ENCODE results near the gene ABCB9. TPM values are rescaled to one million over a fixed set of nuclear protein-coding genes. Genes with fewer than 3 reads are reported as not detected.

The ABCB9 gene
- total and polyA plus RNA-seq, 2 of the 8 experiments (the other 6 are each of a cell fraction or from before 2014, with no cell fraction given) = 3.8 to 8.0 TPM

GRCh38 chr12:122964439-122965257 is 1.6 kb downstream of the ABCB9 start (continued):
- TF ChIP-seq, protein P1, sequence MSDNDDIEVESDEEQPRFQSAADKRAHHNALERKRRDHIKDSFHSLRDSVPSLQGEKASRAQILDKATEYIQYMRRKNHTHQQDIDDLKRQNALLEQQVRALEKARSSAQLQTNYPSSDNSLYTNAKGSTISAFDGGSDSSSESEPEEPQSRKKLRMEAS (IDR thresholded peaks at IDR 0.05) = no peak
- TF ChIP-seq TEAD4 (IDR thresholded peaks at IDR 0.05; ENCODE audit: low read depth, low read length) (no peak), JUN (IDR thresholded peaks at IDR 0.05; ENCODE audit: low read depth, low read length) (no peak), POLR2A (IDR thresholded peaks at IDR 0.05; ENCODE audit: control extremely low read depth in 1 of 2, low read depth in 2 of 2, low read length in 2 of 2) (no peak), CBX5 (IDR thresholded peaks at IDR 0.05; ENCODE audit: low read depth, low read length) (no peak), EP300 (IDR thresholded peaks at IDR 0.05; ENCODE audit: borderline replicate concordance in 1 of 2, low read depth in 2 of 2, low read length in 2 of 2) (no peak)

Data from H1 (cell line).